Panc1 (cell line): ENCODE data around the gene HTR2C.

Experiments
- CTCF ChIP-seq: fragments of 450-650 bp; IDR thresholded peaks from 2 replicates; pipeline ENCODE4 v1.5.1; 2017; ENCODE audit warnings: mild to moderate bottlenecking
- POLR2AphosphoS5 ChIP-seq: IDR thresholded peaks from 2 replicates; pipeline ENCODE4 v1.6.1; 2012; ENCODE audit warnings: mild to moderate bottlenecking, low read depth, low read length, moderate library complexity
- REST ChIP-seq, 2 experiments: IDR thresholded peaks; 2 replicates each; pipeline ENCODE4 v1.6.1; 2011 to 2012; ENCODE audit warnings: low read depth in 2 of 2, control low read depth in 1 of 2, low read length in 1 of 2, mild to moderate bottlenecking in 1 of 2, moderate library complexity in 1 of 2; ENCODE audit not compliant: insufficient read depth in 1 of 2
- SIN3A ChIP-seq: IDR thresholded peaks from 2 replicates; pipeline ENCODE4 v1.6.1; 2012; ENCODE audit warnings: low read depth, mild to moderate bottlenecking, low read length, moderate library complexity, borderline replicate concordance; ENCODE audit not compliant: insufficient read depth
- TCF7L2 ChIP-seq: IDR thresholded peaks from 2 replicates; pipeline ENCODE4 v1.6.1; 2011; ENCODE audit warnings: mild to moderate bottlenecking, low read depth, low read length, inconsistent platforms

- no peak for TF ChIP-seq CTCF
- no peak for TF ChIP-seq SIN3A
- TF ChIP-seq POLR2AphosphoS5: no peak
- TF ChIP-seq REST (IDR thresholded peaks at IDR 0.05; ENCODE audit: insufficient read depth in 1 of 2, low read depth in 2 of 2, low read length in 1 of 2): no peak
- no peak for TF ChIP-seq TCF7L2
These were observed 126.7 kb downstream of the HTR2C start for GRCh38 chrX:114710571-114710970.
